PC-9 (cell line): ENCODE results near the gene LRRK1. TPM values are rescaled to one million over a fixed set of nuclear protein-coding genes. Genes with fewer than 3 reads are reported as not detected.

Experiments used
- BruUV-seq: library from RNA; stranded (reverse); fragments of 400-500 nt; replicated peaks from 2 replicates; lab custom pipeline; 2021; lab: Mats Ljungman, UMichigan
- CTCF ChIA-PET: fragments of 300-600 bp; sonication (Branson Sonifier 250); formaldehyde crosslinking; loops from one replicate; lab custom pipeline; 2022; ENCODE audit warnings: antibody characterized with exemption; lab: Charles Lee
- POLR2A ChIA-PET: fragments of 300-600 bp; sonication (Branson Sonifier 250); formaldehyde crosslinking; loops from one replicate; lab custom pipeline; 2022; ENCODE audit warnings: antibody characterized with exemption; ENCODE audit not compliant: unreplicated experiment; lab: Charles Lee
- DNase-seq, 2 experiments: peaks; one replicate each; pipeline versions ENCODE4 v3.0.0 to v3.0.0-alpha.2; 2015 to 2022; ENCODE audit warnings: mixed read lengths in 1 of 2
- H2AFZ ChIP-seq: fragments of 200-600 bp; sonication (generic); 2 replicates; pipeline ENCODE4 v1.8.1; 2017; ENCODE audit warnings: antibody characterized with exemption
- H3F3A ChIP-seq: fragments of 200-600 bp; sonication (generic); 2 replicates; pipeline ENCODE4 v1.8.1; 2017; ENCODE audit warnings: antibody characterized with exemption, mild to moderate bottlenecking, low read depth; ENCODE audit not compliant: insufficient read depth
- H3K27ac ChIP-seq: fragments of 200-600 bp; sonication (generic); 2 replicates; pipeline ENCODE4 v1.6.1; 2016; ENCODE audit warnings: mixed run types
- H3K27me3 ChIP-seq: fragments of 200-600 bp; sonication (generic); 2 replicates; pipeline ENCODE4 v1.6.1; 2016; ENCODE audit warnings: low read depth, mixed run types; ENCODE audit not compliant: insufficient read depth
- H3K36me3 ChIP-seq: fragments of 200-600 bp; sonication (generic); 2 replicates; pipeline ENCODE4 v1.6.1; 2016; ENCODE audit warnings: low read depth, mixed run types
- H3K4me1 ChIP-seq: fragments of 200-600 bp; sonication (generic); replicated peaks from 2 replicates; pipeline ENCODE4 v1.6.1; 2016; ENCODE audit warnings: mixed run types; ENCODE audit not compliant: insufficient read depth
- H3K4me2 ChIP-seq: fragments of 200-600 bp; sonication (generic); 2 replicates; pipeline ENCODE4 v1.6.1; 2017; ENCODE audit warnings: mixed run types
- H3K4me3 ChIP-seq: fragments of 200-600 bp; sonication (generic); 2 replicates; pipeline ENCODE4 v1.6.1; 2016; ENCODE audit warnings: mixed run types
- H3K79me2 ChIP-seq: fragments of 200-600 bp; sonication (generic); 2 replicates; pipeline ENCODE4 v1.6.1; 2017; ENCODE audit warnings: low read depth, mixed run types
- H3K9me2 ChIP-seq: fragments of 200-600 bp; sonication (generic); 2 replicates; pipeline ENCODE4 v1.8.1; 2017; ENCODE audit warnings: mild to moderate bottlenecking; ENCODE audit not compliant: insufficient read depth
- H3K9me3 ChIP-seq: fragments of 200-600 bp; sonication (generic); 2 replicates; pipeline ENCODE4 v1.8.1; 2016; ENCODE audit warnings: low read depth; ENCODE audit not compliant: insufficient read depth
- H4K20me1 ChIP-seq: fragments of 200-600 bp; sonication (generic); 2 replicates; pipeline ENCODE4 v1.8.1; 2017; ENCODE audit not compliant: insufficient read depth
- EZH2 ChIP-seq: fragments of 200-600 bp; sonication (generic); IDR thresholded peaks from 2 replicates; pipeline ENCODE4 v1.8.0; 2017; ENCODE audit warnings: antibody characterized with exemption, low read depth
- intact Hi-C: fragments of 100-400 bp; cut with micrococcal nuclease; formaldehyde crosslinking; loops from one replicate; pipeline ENCODE4 v1.10.0; 2022; ENCODE audit not compliant: unreplicated experiment
- total RNA-seq: library from RNA; stranded (reverse); gene quantifications from 2 replicates; pipeline ENCODE4 v1.2.3, GENCODE V29; 2021
- TF ChIP-seq, protein P1 (sequence below): fragments of 200-600 bp; sonication (generic); conservative IDR thresholded peaks from 2 replicates; pipeline ENCODE4 v1.6.1; 2017; ENCODE audit warnings: mixed run types, antibody characterized with exemption, mild to moderate bottlenecking, moderate library complexity

The LRRK1 gene
- total RNA-seq, 1 experiment from 2014 or later: 15.7 TPM

DNA sequence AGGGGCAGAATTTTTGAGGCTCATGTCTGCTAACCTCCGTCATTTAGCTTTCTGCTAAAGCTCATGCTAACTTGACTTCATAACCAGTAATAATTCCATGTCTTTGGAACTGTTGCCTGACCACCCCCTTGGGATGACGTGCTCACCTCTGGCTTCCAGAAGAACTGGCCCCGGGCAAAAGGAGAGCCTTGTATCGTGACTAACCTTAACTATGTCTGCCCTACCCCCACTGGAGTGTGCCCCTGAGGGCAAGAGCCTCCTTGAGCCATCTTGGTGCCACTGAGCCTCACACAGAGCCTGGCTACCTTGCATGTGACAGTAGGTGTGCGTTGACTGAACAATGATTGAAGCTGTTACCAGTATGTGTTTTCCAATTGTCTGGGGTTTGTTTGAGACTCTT lies 4.7 kb downstream of the LRRK1 start:
- H3K9me2 ChIP-seq: no peaks in the 10 kb centered on the region
- no TSS peak for BruUV-seq
- H3K36me3 ChIP-seq: 0 out of 2 replicates have a peak, but pooled peaks cover 12% of the 10 kb centered on the region
- no peaks in the 10 kb centered on the region for H3K27me3 ChIP-seq
- no peak overlapping the region for H3K27ac ChIP-seq
- no peak overlapping the region for H2AFZ ChIP-seq
- no peaks in the 10 kb centered on the region for H3K9me3 ChIP-seq
- no peaks in the 10 kb centered on the region for H3K79me2 ChIP-seq
- H3K4me1 ChIP-seq: 0 out of 2 replicates have a peak, but pooled peaks cover 6% of the 10 kb centered on the region
- no peaks in the 10 kb centered on the region for H4K20me1 ChIP-seq
- ChIA-PET CTCF (no interaction called here), POLR2A (no interaction called here)
- no peak for DNase-seq
- TF ChIP-seq EZH2: no peak
- TF ChIP-seq, protein P1, sequence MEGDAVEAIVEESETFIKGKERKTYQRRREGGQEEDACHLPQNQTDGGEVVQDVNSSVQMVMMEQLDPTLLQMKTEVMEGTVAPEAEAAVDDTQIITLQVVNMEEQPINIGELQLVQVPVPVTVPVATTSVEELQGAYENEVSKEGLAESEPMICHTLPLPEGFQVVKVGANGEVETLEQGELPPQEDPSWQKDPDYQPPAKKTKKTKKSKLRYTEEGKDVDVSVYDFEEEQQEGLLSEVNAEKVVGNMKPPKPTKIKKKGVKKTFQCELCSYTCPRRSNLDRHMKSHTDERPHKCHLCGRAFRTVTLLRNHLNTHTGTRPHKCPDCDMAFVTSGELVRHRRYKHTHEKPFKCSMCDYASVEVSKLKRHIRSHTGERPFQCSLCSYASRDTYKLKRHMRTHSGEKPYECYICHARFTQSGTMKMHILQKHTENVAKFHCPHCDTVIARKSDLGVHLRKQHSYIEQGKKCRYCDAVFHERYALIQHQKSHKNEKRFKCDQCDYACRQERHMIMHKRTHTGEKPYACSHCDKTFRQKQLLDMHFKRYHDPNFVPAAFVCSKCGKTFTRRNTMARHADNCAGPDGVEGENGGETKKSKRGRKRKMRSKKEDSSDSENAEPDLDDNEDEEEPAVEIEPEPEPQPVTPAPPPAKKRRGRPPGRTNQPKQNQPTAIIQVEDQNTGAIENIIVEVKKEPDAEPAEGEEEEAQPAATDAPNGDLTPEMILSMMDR: no peak
- no peak overlapping the region for H3K4me3 ChIP-seq
- intact Hi-C loops: no loop called here
- H3F3A ChIP-seq: peaks cover under 1% of the 10 kb centered on the region; the same call in 1 of the 2 replicates
- H3K4me2 ChIP-seq: no peak overlapping the region

DNA sequence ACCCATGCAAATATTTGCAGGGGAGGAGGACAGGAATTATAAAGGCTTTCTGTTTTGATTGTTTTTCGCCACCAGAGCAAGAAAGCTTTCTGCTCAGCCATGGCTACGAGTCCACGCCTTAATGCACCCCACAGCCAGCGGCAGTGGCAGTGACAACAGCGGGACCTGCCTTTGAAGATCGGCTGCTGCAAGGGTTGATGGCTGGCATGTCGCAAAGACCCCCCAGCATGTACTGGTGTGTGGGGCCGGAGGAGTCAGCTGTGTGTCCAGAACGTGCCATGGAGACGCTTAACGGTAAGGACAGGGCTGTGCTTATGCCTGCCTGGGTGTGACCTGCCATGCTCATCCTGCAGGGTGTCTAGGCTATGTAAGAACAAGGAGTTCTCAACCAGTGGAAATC lies 5.3 kb downstream of the LRRK1 start:
- Histone ChIP-seq H3K4me1 (0 out of 2 replicates have a peak, but pooled peaks cover 11% of the 10 kb centered on the region), H3F3A (no peaks in the 10 kb centered on the region), H3K27ac (no peak overlapping the region), H3K4me2 (no peak overlapping the region), H3K9me3 (no peaks in the 10 kb centered on the region), H2AFZ (no peak overlapping the region), H3K4me3 (no peak overlapping the region), H3K79me2 (no peaks in the 10 kb centered on the region), H4K20me1 (no peaks in the 10 kb centered on the region), H3K36me3 (0 out of 2 replicates have a peak, but pooled peaks cover 12% of the 10 kb centered on the region), H3K9me2 (no peaks in the 10 kb centered on the region), H3K27me3 (no peaks in the 10 kb centered on the region)
- intact Hi-C loops: no loop called here
- DNase-seq: no peak
- no TSS peak for BruUV-seq
- POLR2A ChIA-PET: no interaction called here
- no peak for TF ChIP-seq EZH2
- TF ChIP-seq, protein P1: no peak
- CTCF ChIA-PET: no interaction called here

DNA sequence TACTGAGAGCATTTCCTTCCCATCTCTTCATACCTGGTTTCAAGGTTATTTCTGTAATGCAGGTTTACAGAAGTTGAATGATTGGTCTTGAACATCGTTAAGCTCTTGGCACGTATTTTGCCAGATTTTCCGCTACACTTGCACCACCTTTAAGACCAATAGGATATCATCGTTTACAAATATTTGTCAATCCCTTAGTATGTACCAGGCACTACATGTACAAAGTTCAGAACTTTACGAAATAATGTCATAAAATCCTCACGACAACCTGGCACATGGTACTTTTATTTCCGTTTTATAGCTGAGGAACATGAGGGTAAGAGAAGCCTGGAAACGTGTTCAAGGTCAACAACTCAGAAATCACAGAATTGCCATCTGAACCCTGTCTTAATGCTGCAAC lies 6.3 kb downstream of the LRRK1 start:
- no TSS peak for BruUV-seq
- Histone ChIP-seq H3K9me2 (no peaks in the 10 kb centered on the region), H3K4me3 (no peak overlapping the region), H3K36me3 (0 out of 2 replicates have a peak, but pooled peaks cover 12% of the 10 kb centered on the region), H3K27ac (no peak overlapping the region), H3F3A (no peaks in the 10 kb centered on the region), H3K27me3 (no peaks in the 10 kb centered on the region), H2AFZ (no peak overlapping the region), H4K20me1 (no peaks in the 10 kb centered on the region), H3K79me2 (no peaks in the 10 kb centered on the region), H3K4me2 (no peak overlapping the region), H3K9me3 (no peaks in the 10 kb centered on the region), H3K4me1 (0 out of 2 replicates have a peak, but pooled peaks cover 13% of the 10 kb centered on the region)
- POLR2A ChIA-PET: no interaction called here
- TF ChIP-seq EZH2: no peak
- CTCF ChIA-PET: no interaction called here
- DNase-seq: no peak
- intact Hi-C loops: no loop called here

DNA sequence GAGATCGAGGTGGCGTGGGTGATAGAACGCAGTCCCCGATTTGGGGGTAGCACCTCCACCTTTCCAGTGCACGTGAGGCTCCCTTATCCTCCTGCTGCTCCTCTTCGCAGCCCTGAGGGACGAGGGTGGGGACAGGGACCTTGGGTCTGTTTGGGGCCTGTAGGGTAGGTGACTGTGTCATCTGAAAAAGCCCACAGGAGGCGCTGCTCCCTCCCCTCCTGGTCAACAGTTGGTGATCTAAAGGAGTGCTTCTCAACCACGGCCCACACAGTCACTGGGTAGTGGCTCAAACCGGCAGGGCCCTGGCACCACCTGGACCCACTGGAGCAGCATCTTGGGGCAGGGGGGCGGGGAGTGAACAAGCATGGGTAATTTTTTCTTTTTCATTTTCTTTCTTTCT lies 7.1 kb downstream of the LRRK1 start:
- no peak overlapping the region for H3K4me3 ChIP-seq
- TF ChIP-seq, protein P1: no peak
- no peak for TF ChIP-seq EZH2
- H4K20me1 ChIP-seq: no peaks in the 10 kb centered on the region
- intact Hi-C loops: no loop called here
- no peak overlapping the region for H3K4me2 ChIP-seq
- POLR2A ChIA-PET: no interaction called here
- H3K27ac ChIP-seq: no peak overlapping the region
- no peak for DNase-seq
- 0 out of 2 replicates have a peak, but pooled peaks cover 12% of the 10 kb centered on the region for H3K36me3 ChIP-seq
- no peaks in the 10 kb centered on the region for H3K9me3 ChIP-seq
- H2AFZ ChIP-seq: no peak overlapping the region
- H3K27me3 ChIP-seq: no peaks in the 10 kb centered on the region
- H3K79me2 ChIP-seq: no peaks in the 10 kb centered on the region
- no peaks in the 10 kb centered on the region for H3F3A ChIP-seq
- H3K9me2 ChIP-seq: no peaks in the 10 kb centered on the region
- BruUV-seq: no TSS peak
- 0 out of 2 replicates have a peak, but pooled peaks cover 13% of the 10 kb centered on the region for H3K4me1 ChIP-seq
- CTCF ChIA-PET: interaction anchor here (0.6 kb wide), 1 partner anchor 409 kb away, joined by 7 read pairs; no protein-coding TSS in a partner anchor
